ENCODE measurements around the gene VTI1A.

VTI1A gene

GRCh38 chr10:112782200-112782907 lies 335.3 kb downstream of the VTI1A start:
- no peak overlapping the region for H3K4me3 Mint-ChIP-seq
- no peaks in the 10 kb centered on the region for H3K4me1 Mint-ChIP-seq (ENCODE audit: low read depth)
- H3K27ac Mint-ChIP-seq, result no peak overlapping the region
- H3K36me3 Mint-ChIP-seq, result peaks cover 31% of the 10 kb centered on the region
- no peaks in the 10 kb centered on the region for H3K9me3 Mint-ChIP-seq (ENCODE audit: low read depth)
- no peaks in the 10 kb centered on the region for H3K27me3 Mint-ChIP-seq

- Mint-ChIP-seq H3K4me1 (ENCODE audit: low read depth) (no peaks in the 10 kb centered on the region), H3K27me3 (no peaks in the 10 kb centered on the region), H3K36me3 (peaks cover 36% of the 10 kb centered on the region), H3K9me3 (ENCODE audit: low read depth) (no peaks in the 10 kb centered on the region), H3K4me3 (no peak overlapping the region), H3K27ac (no peak overlapping the region)
Measured at GRCh38 chr10:112783351-112784021, 336.5 kb downstream of the VTI1A start.

- Mint-ChIP-seq H3K27me3 (no peaks in the 10 kb centered on the region), H3K4me3 (no peak overlapping the region), H3K9me3 (ENCODE audit: low read depth) (no peaks in the 10 kb centered on the region), H3K4me1 (ENCODE audit: low read depth) (no peaks in the 10 kb centered on the region), H3K27ac (no peak overlapping the region), H3K36me3 (peaks cover 34% of the 10 kb centered on the region)
Measured at GRCh38 chr10:112784022-112784461, 337.0 kb downstream of the VTI1A start.

GRCh38 chr10:112785089-112785488 lies 338.1 kb downstream of the VTI1A start:
- Mint-ChIP-seq H3K27me3 (no peaks in the 10 kb centered on the region), H3K4me3 (no peak overlapping the region), H3K27ac (no peak overlapping the region), H3K4me1 (ENCODE audit: low read depth) (no peaks in the 10 kb centered on the region), H3K9me3 (ENCODE audit: low read depth) (peaks cover 7% of the 10 kb centered on the region), H3K36me3 (peaks cover 37% of the 10 kb centered on the region)

GRCh38 chr10:112789248-112789647 lies 342.2 kb downstream of the VTI1A start:
- H3K27ac Mint-ChIP-seq, result no peak overlapping the region
- no peak overlapping the region for H3K4me3 Mint-ChIP-seq
- H3K4me1 Mint-ChIP-seq (ENCODE audit: low read depth), result no peaks in the 10 kb centered on the region
- H3K36me3 Mint-ChIP-seq, result peaks cover 22% of the 10 kb centered on the region
- no peaks in the 10 kb centered on the region for H3K27me3 Mint-ChIP-seq
- H3K9me3 Mint-ChIP-seq (ENCODE audit: low read depth), result peaks cover 7% of the 10 kb centered on the region

- H3K27ac Mint-ChIP-seq, result no peak overlapping the region
- no peak overlapping the region for H3K4me3 Mint-ChIP-seq
- H3K27me3 Mint-ChIP-seq, result no peaks in the 10 kb centered on the region
- no peaks in the 10 kb centered on the region for H3K4me1 Mint-ChIP-seq (ENCODE audit: low read depth)
- H3K36me3 Mint-ChIP-seq, result peaks cover 21% of the 10 kb centered on the region
- H3K9me3 Mint-ChIP-seq (ENCODE audit: low read depth), result peaks cover 7% of the 10 kb centered on the region
Measured at GRCh38 chr10:112790030-112790429, 343.0 kb downstream of the VTI1A start.

GRCh38 chr10:112790921-112791320 lies 343.9 kb downstream of the VTI1A start:
- no peak overlapping the region for H3K4me3 Mint-ChIP-seq
- H3K27ac Mint-ChIP-seq, result no peak overlapping the region

GRCh38 chr10:112791447-112791846 lies 344.4 kb downstream of the VTI1A start:
- H3K36me3 Mint-ChIP-seq, result peaks cover 15% of the 10 kb centered on the region
- no peak overlapping the region for H3K27ac Mint-ChIP-seq
- no peak overlapping the region for H3K4me3 Mint-ChIP-seq
- H3K9me3 Mint-ChIP-seq (ENCODE audit: low read depth), result peaks cover 7% of the 10 kb centered on the region
- no peaks in the 10 kb centered on the region for H3K4me1 Mint-ChIP-seq (ENCODE audit: low read depth)
- no peaks in the 10 kb centered on the region for H3K27me3 Mint-ChIP-seq

More at GRCh38 chr10:112790921-112791320, 343.9 kb downstream of the VTI1A start:
- Mint-ChIP-seq H3K36me3 (peaks cover 19% of the 10 kb centered on the region), H3K4me1 (ENCODE audit: low read depth) (no peaks in the 10 kb centered on the region), H3K27me3 (no peaks in the 10 kb centered on the region), H3K9me3 (ENCODE audit: low read depth) (peaks cover 7% of the 10 kb centered on the region)

GRCh38 chr10:112792487-112793201 lies 345.6 kb downstream of the VTI1A start:
- Mint-ChIP-seq H3K36me3 (peaks cover 13% of the 10 kb centered on the region), H3K27me3 (no peaks in the 10 kb centered on the region), H3K4me1 (ENCODE audit: low read depth) (no peaks in the 10 kb centered on the region), H3K4me3 (no peak overlapping the region), H3K27ac (no peak overlapping the region), H3K9me3 (ENCODE audit: low read depth) (peaks cover 7% of the 10 kb centered on the region)

- Mint-ChIP-seq H3K9me3 (ENCODE audit: low read depth) (peaks cover 7% of the 10 kb centered on the region), H3K36me3 (peaks cover 10% of the 10 kb centered on the region), H3K4me3 (no peak overlapping the region), H3K27me3 (no peaks in the 10 kb centered on the region), H3K27ac (no peak overlapping the region), H3K4me1 (ENCODE audit: low read depth) (no peaks in the 10 kb centered on the region)
Measured at GRCh38 chr10:112793202-112793921, 346.3 kb downstream of the VTI1A start.

GRCh38 chr10:112794201-112794600 lies 347.2 kb downstream of the VTI1A start:
- Mint-ChIP-seq H3K4me1 (ENCODE audit: low read depth) (no peaks in the 10 kb centered on the region), H3K27ac (no peak overlapping the region), H3K4me3 (no peak overlapping the region), H3K36me3 (peaks cover 8% of the 10 kb centered on the region), H3K9me3 (ENCODE audit: low read depth) (peaks cover 5% of the 10 kb centered on the region), H3K27me3 (no peaks in the 10 kb centered on the region)

- H3K27me3 Mint-ChIP-seq, result no peaks in the 10 kb centered on the region
- H3K4me1 Mint-ChIP-seq (ENCODE audit: low read depth), result no peaks in the 10 kb centered on the region
- H3K27ac Mint-ChIP-seq, result no peak overlapping the region
- H3K9me3 Mint-ChIP-seq (ENCODE audit: low read depth), result no peaks in the 10 kb centered on the region
- no peak overlapping the region for H3K4me3 Mint-ChIP-seq
- peaks cover 4% of the 10 kb centered on the region for H3K36me3 Mint-ChIP-seq
Measured at GRCh38 chr10:112795067-112795466, 348.1 kb downstream of the VTI1A start.

GRCh38 chr10:112797197-112797596 lies 350.2 kb downstream of the VTI1A start:
- H3K27me3 Mint-ChIP-seq, result no peaks in the 10 kb centered on the region
- no peak overlapping the region for H3K4me3 Mint-ChIP-seq
- H3K9me3 Mint-ChIP-seq (ENCODE audit: low read depth), result no peaks in the 10 kb centered on the region
- H3K27ac Mint-ChIP-seq, result no peak overlapping the region
- H3K4me1 Mint-ChIP-seq (ENCODE audit: low read depth), result no peaks in the 10 kb centered on the region
- H3K36me3 Mint-ChIP-seq, result peaks cover 4% of the 10 kb centered on the region

GRCh38 chr10:112797855-112798254 lies 350.8 kb downstream of the VTI1A start:
- Mint-ChIP-seq H3K4me1 (ENCODE audit: low read depth) (no peaks in the 10 kb centered on the region), H3K9me3 (ENCODE audit: low read depth) (no peaks in the 10 kb centered on the region), H3K4me3 (no peak overlapping the region), H3K36me3 (peaks cover 8% of the 10 kb centered on the region), H3K27me3 (no peaks in the 10 kb centered on the region), H3K27ac (no peak overlapping the region)

- H3K36me3 Mint-ChIP-seq, result peaks cover 10% of the 10 kb centered on the region
- H3K27me3 Mint-ChIP-seq, result no peaks in the 10 kb centered on the region
- H3K4me1 Mint-ChIP-seq (ENCODE audit: low read depth), result no peaks in the 10 kb centered on the region
- no peak overlapping the region for H3K27ac Mint-ChIP-seq
- H3K9me3 Mint-ChIP-seq (ENCODE audit: low read depth), result no peaks in the 10 kb centered on the region
- H3K4me3 Mint-ChIP-seq, result no peak overlapping the region
Measured at GRCh38 chr10:112799038-112799437, 352.0 kb downstream of the VTI1A start.

Data from activated naive CD8-positive, alpha-beta T cell (primary cell).